NCI-H69 (cell line): Measurements from ENCODE around the gene DUT.

Source experiments
- DNase-seq: peaks from one replicate; lab custom pipeline; 2025; lab: John Stamatoyannopoulos, UW

Gene DUT

DNA sequence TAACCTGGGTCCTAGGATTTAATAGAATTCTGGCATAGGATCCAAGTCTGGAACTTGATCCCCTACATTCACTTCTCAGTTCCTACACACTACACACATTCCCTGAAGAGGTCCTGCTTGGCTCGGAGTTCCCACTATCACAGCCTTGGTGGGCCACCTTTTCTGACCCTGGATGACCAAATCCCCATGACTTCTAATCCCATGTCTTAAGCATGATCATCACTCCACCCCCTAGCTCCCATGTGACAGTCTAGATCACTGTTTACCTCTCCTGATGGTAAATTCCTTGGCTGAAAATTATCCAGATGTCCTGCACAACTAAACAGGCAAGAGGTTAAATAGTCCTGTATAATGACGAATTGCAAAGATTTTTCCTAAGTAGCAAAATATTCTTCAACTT lies 40.3 kb downstream of the DUT start:
- DNase-seq, result no peak

DNA sequence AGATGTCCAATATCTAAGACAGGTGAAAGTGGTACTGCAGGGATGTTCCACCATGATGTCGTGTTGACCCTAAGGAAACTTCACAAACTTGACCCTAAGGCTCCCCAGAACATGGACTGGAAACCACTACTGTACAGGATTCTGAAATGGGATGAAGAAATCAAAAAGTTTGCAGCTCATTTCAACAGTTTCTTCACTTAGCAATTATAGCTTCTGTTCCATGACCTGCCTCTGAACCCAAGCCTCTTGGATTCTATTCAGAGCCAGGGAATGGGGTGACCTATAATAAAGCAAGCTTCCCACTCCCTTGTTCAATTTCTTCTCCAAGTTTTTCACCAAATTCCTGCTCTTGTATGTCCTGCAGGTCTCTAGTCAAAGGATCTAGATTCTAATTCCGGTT lies 40.7 kb downstream of the DUT start:
- no peak for DNase-seq

- peak; percentile 58 for DNase-seq
These were observed 42.7 kb downstream of the DUT start for GRCh38 chr15:48373821-48374451.

DNA sequence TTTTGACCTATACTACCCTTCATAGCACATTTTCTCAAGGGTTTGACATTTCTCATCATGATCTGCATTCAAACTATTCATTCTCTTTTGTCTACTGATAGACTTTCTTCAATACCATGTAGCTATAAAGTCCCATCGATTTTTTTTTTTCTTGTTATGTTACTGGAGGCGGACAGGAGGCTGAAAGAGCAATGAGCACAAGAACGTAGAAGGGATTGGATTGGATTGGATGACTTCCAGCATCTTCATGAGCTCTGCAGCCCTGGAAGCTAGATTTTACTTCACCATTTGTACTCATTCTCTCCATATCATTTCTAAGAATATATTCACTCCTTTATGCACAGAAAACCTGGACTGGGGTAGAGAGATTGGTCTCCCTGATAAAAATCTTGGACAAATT lies 43.2 kb downstream of the DUT start:
- no peak for DNase-seq

- DNase-seq, result no peak
These were observed 44.5 kb downstream of the DUT start for GRCh38 chr15:48375767-48376166.

DNA sequence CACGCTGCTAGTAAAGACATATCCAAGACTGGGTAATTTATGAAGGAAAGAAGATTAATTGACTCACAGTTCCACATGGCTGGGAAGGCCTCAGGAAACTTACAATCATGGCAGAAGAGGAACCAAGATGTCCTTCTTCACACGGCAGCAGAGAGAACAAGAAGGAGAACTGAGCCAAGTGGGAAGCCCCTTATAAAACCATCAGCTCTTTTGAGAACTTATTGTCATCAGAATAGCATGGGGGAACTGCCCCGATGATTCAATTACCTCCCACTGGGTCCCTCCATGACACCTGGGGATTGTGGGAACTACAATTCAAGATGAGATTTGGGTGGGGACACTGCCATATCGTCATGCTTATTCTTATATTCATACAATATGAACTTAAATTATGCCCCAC lies 49.0 kb downstream of the DUT start:
- DNase-seq, result no peak

DNA sequence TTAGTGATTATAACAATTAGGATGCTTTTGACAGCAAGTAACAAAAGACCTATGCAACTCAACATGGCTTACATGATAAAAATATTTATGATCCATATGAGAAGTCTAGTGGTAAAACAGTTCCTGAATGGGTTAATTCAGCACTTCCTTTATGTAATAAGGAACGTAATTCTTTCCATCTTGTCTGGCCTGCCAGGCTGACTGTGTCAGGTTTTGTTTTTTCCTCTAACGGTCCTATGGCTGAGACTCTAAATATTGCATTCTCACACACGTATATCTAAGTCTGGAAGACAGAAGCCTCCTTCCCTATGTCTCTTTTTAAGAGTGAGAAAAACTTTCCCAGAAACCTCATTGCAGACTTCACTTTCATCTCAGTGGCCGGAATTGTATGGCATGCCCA lies 50.6 kb downstream of the DUT start:
- no peak for DNase-seq

- no peak for DNase-seq
These were observed 51.8 kb downstream of the DUT start for GRCh38 chr15:48383031-48383430.

DNA sequence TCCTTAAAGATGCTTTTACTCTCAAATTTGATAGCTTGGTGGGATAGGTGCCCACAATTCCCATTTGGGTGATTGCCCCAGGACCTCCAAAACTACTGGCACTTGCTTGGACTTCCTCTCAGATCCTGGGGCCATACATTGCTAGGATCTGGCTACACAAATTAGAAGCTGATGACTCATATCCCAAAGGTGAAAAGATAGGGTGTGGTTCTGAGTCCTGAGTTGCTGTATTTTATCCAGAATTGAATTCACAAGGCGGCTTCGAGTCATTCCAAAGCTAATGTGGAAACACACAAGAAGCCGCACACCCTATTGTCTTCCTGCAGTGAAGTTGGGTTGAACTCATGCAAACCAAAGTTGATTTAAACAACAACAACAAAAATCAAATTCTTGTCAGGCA lies 53.4 kb downstream of the DUT start:
- DNase-seq, result no peak

DNA sequence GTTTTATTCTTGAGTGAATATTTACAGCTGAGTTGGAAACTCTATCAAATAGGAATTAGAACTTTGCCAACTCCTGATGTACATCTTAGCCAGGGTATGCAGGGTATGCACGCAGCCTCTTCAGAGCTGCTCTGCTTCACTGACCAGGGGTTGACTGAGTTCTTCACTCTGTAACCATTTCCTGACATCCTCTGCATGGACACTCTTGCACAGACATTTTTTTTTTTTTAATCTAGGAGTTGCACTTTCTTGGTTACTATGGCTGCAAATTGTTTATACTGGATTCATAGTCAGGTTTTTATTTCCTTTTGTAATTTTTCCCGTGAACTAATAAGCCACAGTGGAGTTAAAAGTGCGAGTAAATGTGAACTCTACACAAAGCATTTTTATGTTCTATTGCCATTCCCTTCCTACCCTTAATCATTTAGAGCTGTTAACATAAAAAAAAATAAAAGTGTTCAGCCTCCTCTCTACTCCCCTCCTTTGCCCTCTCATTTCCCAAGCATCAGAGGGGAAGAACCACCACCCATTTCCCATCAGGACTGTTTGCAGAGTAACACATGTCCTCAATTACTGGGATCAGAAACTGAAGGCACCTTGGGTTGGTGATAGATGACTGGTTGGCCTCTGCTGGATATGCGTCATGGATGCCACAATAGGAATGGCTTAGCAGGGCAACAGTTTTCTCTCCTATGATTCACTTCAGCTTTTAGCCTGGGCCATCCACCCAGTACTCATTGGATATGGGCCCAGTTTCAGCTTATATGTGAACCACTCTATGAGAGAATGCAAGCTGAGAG lies 54.0 kb downstream of the DUT start:
- peak; percentile 52 for DNase-seq

DNA sequence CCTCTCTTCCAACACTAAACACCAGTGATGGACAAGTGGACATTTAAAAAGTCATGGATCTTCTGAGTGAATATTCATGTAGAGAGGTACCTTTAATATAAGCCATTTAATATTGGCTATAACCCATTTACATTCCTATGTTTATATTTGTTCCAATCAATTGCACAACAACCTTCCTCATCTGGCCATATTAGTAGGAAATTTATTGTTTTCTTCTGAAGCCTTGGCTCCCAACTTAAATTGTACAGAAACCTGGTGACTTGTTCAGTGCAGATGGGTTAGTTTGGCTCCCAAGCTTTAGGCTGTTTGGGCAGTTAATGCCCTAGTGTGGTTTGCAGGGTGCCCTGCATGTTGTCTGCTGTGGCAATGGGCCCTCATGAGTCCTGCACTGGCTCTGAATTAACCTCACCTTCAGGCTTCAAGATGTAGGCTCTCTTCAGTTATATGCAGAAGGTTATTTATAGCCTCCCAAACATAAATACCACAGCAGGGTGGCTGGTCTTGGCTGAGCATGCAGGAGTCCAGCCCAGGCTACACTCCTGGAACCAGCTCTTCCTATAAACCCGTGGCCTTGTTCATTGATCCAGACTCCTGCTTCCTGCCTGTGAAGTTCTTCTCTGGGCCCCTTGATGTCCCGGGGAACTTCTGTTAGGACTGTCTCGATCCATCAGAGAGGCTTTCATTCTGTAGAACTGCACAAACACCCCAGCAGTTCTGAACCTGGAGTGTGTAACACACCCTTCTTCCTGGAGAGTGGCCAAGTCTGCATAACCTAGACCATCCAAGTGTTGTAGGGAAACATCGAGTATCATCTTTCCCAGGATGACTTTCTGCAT lies 57.0 kb downstream of the DUT start:
- peak; percentile 77 for DNase-seq

- peak; percentile 43 for DNase-seq
These were observed 57.7 kb downstream of the DUT start for GRCh38 chr15:48388910-48389309.

- DNase-seq, result peak; percentile 62
These were observed 58.5 kb downstream of the DUT start for GRCh38 chr15:48389691-48390143.

DNA sequence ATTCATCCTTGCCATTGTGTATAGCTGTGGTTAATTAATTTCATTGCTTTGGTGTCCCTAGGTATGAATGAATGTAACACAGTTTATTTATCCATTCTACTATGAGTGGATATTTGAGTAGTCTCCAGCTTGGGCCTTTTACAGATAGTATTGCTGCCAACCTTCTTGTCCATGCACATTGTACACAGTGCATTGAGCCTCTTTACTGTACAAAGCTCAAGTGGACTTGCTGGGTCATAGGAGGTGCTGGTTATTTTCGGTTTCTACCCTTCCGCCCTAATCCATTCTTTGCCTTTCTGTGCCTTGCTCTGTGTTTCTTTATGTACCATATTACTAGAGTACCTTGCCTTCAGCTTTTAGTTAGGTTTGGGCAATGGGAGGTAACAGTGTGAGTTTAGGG lies 60.7 kb downstream of the DUT start:
- DNase-seq, result no peak

GRCh38 chr15:48392356-48392755 lies 61.1 kb downstream of the DUT start:
- peak; percentile 68 for DNase-seq
